ENCODE results near the gene PAIP2. TPM values are rescaled to one million over a fixed set of nuclear protein-coding genes. Genes with fewer than 3 reads are reported as not detected.

Gene PAIP2
- total RNA-seq, 2 experiments from 2014 or later: 104 to 110 TPM

DNA sequence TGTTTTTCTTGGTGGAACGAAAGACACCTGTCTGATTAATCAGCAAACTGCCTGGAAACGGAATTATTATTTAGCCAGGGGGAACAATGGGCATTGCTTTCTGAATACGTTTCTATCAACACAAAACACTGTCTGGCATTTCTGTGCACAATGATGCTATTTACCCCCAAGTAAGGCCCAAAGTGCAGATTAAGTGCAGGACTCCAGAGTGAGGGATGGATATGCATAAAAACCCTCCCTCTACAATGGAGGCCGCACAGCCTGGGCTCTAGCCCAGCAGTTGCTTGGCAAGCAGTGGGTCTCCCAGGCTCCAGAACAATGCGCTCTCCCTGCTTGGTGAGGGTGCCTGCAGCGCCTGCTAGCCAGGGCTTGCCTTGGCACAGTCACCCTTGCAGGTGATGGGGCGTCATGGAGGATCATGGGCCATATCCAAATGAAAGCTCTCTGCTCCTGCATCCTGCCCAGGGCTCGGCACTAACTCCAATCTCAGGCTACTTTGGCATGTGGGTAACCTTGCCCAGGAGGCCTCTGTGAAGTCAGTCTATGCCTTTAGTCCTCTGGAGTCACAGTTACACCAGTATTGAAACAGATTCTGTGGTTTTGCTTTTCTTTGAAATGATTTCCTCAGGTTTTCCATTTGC, 73.7 kb downstream of the PAIP2 start:
- intact Hi-C loops (cut with micrococcal nuclease): loop anchor here (1.0 to 2.0 kb wide), 8 partner anchors 25 to 161 kb away; partner anchors contain the start of genes PAIP2, STING1 and UBE2D2

DNA sequence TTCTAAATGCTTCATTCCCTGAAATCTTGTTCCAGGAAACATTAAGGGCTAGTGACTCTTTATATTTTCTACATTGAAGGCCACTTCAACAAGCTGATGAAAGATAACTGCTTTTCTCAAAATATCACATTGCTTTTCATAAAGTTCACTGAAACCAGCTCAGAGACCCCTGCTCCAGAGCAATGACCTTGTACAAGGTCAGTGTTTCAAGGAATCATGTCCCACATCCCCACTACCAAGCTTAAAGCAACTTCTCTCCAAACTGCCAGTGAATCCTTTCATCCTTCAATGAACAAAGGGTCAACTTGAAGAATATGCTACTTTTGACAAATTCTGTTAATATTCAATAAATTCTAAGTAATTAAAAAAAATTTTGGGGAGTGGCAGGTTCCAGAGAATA, 74.2 kb downstream of the PAIP2 start:
- DNase-seq: no peak
- H3K27me3 Mint-ChIP-seq: no peaks in the 10 kb centered on the region
- peak overlapping the region; percentile 96 for H3K27ac Mint-ChIP-seq
- peaks cover 54% of the 10 kb centered on the region for H3K4me1 Mint-ChIP-seq (ENCODE audit: low read depth)
- peaks cover 56% of the 10 kb centered on the region for H3K36me3 Mint-ChIP-seq
- peak overlapping the region; percentile 49 for H3K4me3 Mint-ChIP-seq
- intact Hi-C loops (cut with micrococcal nuclease): loop anchor here (1.0 to 2.0 kb wide), 8 partner anchors 26 to 161 kb away; partner anchors contain the start of genes PAIP2, STING1 and UBE2D2
- no peaks in the 10 kb centered on the region for H3K9me3 Mint-ChIP-seq
- CTCF ChIA-PET: interaction anchor here (0.7 to 13.6 kb wide), 11 partner anchors 9 to 349 kb away, joined by 3 to 443 read pairs (median 4); partner anchors contain the start of genes DNAJC18 and SPATA24
- POLR2A ChIA-PET: interaction anchor here (0.8 to 7.9 kb wide), 19 partner anchors 10 to 236 kb away, joined by 3 to 57 read pairs (median 9); partner anchors contain the start of genes DNAJC18, MATR3, MZB1 and SPATA24

More for the DNA sequence above, 73.7 kb downstream of the PAIP2 start:
- Mint-ChIP-seq H3K4me1 (ENCODE audit: low read depth) (peaks cover 53% of the 10 kb centered on the region), H3K27me3 (no peaks in the 10 kb centered on the region), H3K4me3 (peak overlapping the region; percentile 61), H3K36me3 (peaks cover 51% of the 10 kb centered on the region), H3K27ac (peak overlapping the region; percentile 96), H3K9me3 (no peaks in the 10 kb centered on the region)
- DNase-seq: peak; percentile 77
- ChIA-PET POLR2A (interaction anchor here (0.8 to 7.9 kb wide), 17 partner anchors 9 to 147 kb away, joined by 3 to 57 read pairs (median 11); partner anchors contain the start of genes DNAJC18, MATR3, MZB1 and SPATA24), CTCF (interaction anchor here (0.6 to 13.6 kb wide), 11 partner anchors 9 to 350 kb away, joined by 3 to 443 read pairs (median 4); partner anchors contain the start of genes DNAJC18 and SPATA24)

- peaks cover 57% of the 10 kb centered on the region for H3K36me3 Mint-ChIP-seq
- intact Hi-C loops (cut with micrococcal nuclease): no loop called here
- no peak overlapping the region for H3K4me3 Mint-ChIP-seq
- H3K9me3 Mint-ChIP-seq: no peaks in the 10 kb centered on the region
- peaks cover 54% of the 10 kb centered on the region for H3K4me1 Mint-ChIP-seq (ENCODE audit: low read depth)
- no peaks in the 10 kb centered on the region for H3K27me3 Mint-ChIP-seq
- peak overlapping the region; percentile 96 for H3K27ac Mint-ChIP-seq
- ChIA-PET POLR2A (interaction anchor here (0.7 to 7.9 kb wide), 12 partner anchors 13 to 236 kb away, joined by 3 to 57 read pairs (median 22); partner anchors contain the start of genes DNAJC18, MZB1, SPATA24 and STING1), CTCF (interaction anchor here (1.0 to 13.6 kb wide), 4 partner anchors 8 to 349 kb away, joined by 3 to 443 read pairs (median 5); no protein-coding TSS in a partner anchor)
- no peak for DNase-seq
These were observed 75.0 kb downstream of the PAIP2 start for GRCh38 chr5:139416651-139417050.

DNA sequence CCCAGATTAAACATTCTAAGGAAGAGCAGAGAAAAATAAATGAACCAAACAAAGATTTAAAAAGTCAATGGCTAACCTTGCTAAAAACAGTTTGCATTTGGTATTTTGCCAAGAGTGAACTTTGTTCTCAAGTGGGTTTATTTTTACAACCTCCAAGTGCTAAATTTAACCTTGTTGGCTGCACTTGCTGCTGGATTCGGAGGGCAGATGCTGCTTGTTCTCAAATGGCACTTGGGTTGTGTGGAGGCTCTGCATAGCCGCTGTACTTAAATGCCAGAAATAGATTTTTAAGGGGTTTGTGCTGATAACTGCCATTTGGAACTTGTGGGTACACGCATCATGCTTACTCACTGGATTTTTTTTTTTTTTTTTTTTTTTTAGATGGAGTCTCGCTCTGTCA, 75.6 kb downstream of the PAIP2 start:
- H3K27ac Mint-ChIP-seq: peak overlapping the region; percentile 96
- H3K36me3 Mint-ChIP-seq: peaks cover 56% of the 10 kb centered on the region
- no peaks in the 10 kb centered on the region for H3K27me3 Mint-ChIP-seq
- no peak for DNase-seq
- ChIA-PET CTCF (interaction anchor here (0.9 to 13.6 kb wide), 6 partner anchors 15 to 348 kb away, joined by 3 to 443 read pairs (median 5); partner anchors contain the start of genes DNAJC18 and STING1), POLR2A (interaction anchor here (0.9 to 7.9 kb wide), 7 partner anchors 18 to 235 kb away, joined by 3 to 57 read pairs (median 27); partner anchors contain the start of genes MZB1 and STING1)
- H3K9me3 Mint-ChIP-seq: no peaks in the 10 kb centered on the region
- peaks cover 56% of the 10 kb centered on the region for H3K4me1 Mint-ChIP-seq (ENCODE audit: low read depth)
- H3K4me3 Mint-ChIP-seq: no peak overlapping the region
- intact Hi-C loops (cut with micrococcal nuclease): no loop called here

DNA sequence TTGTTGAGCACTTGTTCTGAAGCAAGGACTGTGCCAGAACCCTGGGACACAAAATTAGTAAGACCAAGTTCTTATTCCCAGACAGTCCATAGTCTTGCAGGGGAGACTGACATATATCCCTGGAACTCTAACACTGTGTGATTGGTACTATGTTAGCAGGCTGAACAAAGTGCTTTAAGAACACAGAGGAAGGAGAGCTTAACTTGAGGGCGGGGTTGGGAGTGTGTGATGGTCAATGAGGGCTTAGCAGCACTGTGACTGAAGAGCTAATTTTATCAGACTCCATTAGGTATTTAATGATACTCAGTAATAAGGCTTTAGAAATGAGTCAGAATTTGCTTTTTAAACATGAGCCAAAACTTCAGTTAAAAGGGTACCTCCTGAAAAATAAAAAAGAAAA, 77.1 kb downstream of the PAIP2 start:
- DNase-seq: no peak
- H3K27me3 Mint-ChIP-seq: no peaks in the 10 kb centered on the region
- intact Hi-C loops (cut with micrococcal nuclease): no loop called here
- H3K4me1 Mint-ChIP-seq (ENCODE audit: low read depth): peaks cover 46% of the 10 kb centered on the region
- H3K36me3 Mint-ChIP-seq: peaks cover 51% of the 10 kb centered on the region
- H3K27ac Mint-ChIP-seq: peak overlapping the region; percentile 6
- no peaks in the 10 kb centered on the region for H3K9me3 Mint-ChIP-seq
- POLR2A ChIA-PET: interaction anchor here (1.5 to 7.9 kb wide), 4 partner anchors 27 to 63 kb away, joined by 3 to 57 read pairs (median 27); partner anchors contain the start of genes MZB1 and STING1
- CTCF ChIA-PET: interaction anchor here (1.2 to 13.6 kb wide), 3 partner anchors 28 to 97 kb away, joined by 3 to 443 read pairs (median 7); partner anchors contain the start of gene STING1
- H3K4me3 Mint-ChIP-seq: no peak overlapping the region

Other genes with a start within 250 kb of the PAIP2 start
- gene SIL1, start 143.5 kb upstream of the PAIP2 start, total RNA-seq: 10 to 100 TPM; 27.2 to 30.3 TPM
- 100 to 1,000 TPM; 163 to 179 TPM for gene MATR3, start 48.1 kb upstream of the PAIP2 start, total RNA-seq
- 1 to 10 TPM; 1.0 to 1.4 TPM for gene SLC23A1, start 41.4 kb downstream of the PAIP2 start, total RNA-seq
- 10 to 100 TPM; 24.0 to 26.3 TPM for gene MZB1, start 48.1 kb downstream of the PAIP2 start, total RNA-seq
- gene PROB1, start 53.2 kb downstream of the PAIP2 start, total RNA-seq: 1 to 10 TPM; 3.8 to 3.9 TPM
- gene SPATA24, start 62.2 kb downstream of the PAIP2 start, total RNA-seq: 1 to 10 TPM; 3.7 to 5.2 TPM
- gene DNAJC18, start 97.7 kb downstream of the PAIP2 start, total RNA-seq: 10 to 100 TPM; 54.1 to 56.0 TPM
- 1 to 10 TPM; 3.7 to 4.2 TPM for gene ECSCR, start 120.9 kb downstream of the PAIP2 start, total RNA-seq
- gene SMIM33, start 129.2 kb downstream of the PAIP2 start, total RNA-seq: 1 to 10 TPM; 1.5 TPM
- gene STING1, start 140.9 kb downstream of the PAIP2 start, total RNA-seq: 100 to 1,000 TPM; 339 to 344 TPM
- 100 to 1,000 TPM; 271 to 285 TPM for gene UBE2D2, start 219.5 kb downstream of the PAIP2 start, total RNA-seq